Measurements from ENCODE around the gene ADAMTS13. TPM values are rescaled to one million over a fixed set of nuclear protein-coding genes. Genes with fewer than 3 reads are reported as not detected.

The ADAMTS13 gene
- total and polyA plus RNA-seq, 2 donors (not counting 3 experiments of a cell fraction or from before 2014, with no cell fraction given): 1.5 to 2.5 TPM

DNA sequence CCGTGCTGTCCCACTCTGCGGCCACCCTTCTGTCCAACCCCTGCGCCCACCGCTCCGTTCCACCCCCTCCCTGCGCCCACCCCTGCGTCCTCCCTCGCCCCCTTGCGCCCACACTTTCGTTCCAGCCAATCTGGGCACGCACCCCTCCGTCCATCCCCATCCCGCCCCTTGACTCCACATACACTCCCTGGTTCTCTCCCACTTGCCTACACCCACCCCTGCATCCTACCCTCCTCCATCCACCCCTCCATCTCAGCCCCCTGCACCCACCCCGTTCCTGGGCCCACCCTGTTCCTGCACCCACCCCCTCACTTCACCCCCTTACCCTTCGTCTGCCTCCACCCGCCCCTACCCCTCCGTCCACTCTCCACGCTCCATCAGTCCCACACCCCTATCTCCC, 7.0 kb downstream of the ADAMTS13 start:
- Histone ChIP-seq H4K20me1 (replicated peaks; ENCODE audit: control insufficient read depth, extremely low read depth, insufficient read depth, low read length) (no peaks in the 10 kb centered on the region), H3K4me1 (ENCODE audit: control insufficient read depth, extremely low read depth, insufficient read depth, low read length) (no peaks in the 10 kb centered on the region), H3K36me3 (ENCODE audit: control insufficient read depth in 2 of 2, extremely low read depth in 1 of 2, insufficient read depth in 2 of 2, low read length in 2 of 2) (no peaks in the 10 kb centered on the region), H3K27ac (ENCODE audit: insufficient read depth, low read depth, low read length) (no peak overlapping the region), H3K4me2 (ENCODE audit: insufficient read depth, low read length) (no peak overlapping the region), H3K4me3 (replicated peaks in 1 of 3; ENCODE audit: insufficient read depth in 1 of 3, low read depth in 1 of 3, low read length in 3 of 3) (no peak overlapping the region), H3K9ac (replicated peaks; ENCODE audit: extremely low read depth, insufficient read depth, low read length) (no peak overlapping the region), H3K9me3 (replicated peaks; ENCODE audit: control insufficient read depth, insufficient read depth, low read length) (no peaks in the 10 kb centered on the region), H2AFZ (ENCODE audit: low read depth, low read length) (no peak overlapping the region), H3K27me3 (ENCODE audit: control insufficient read depth in 2 of 2, insufficient read depth in 2 of 2, low read length in 2 of 2) (peaks cover 9 to 19% of the 10 kb centered on the region in 2 experiments), H3K79me2 (ENCODE audit: control insufficient read depth, insufficient read depth, low read length) (no peaks in the 10 kb centered on the region), H3K9me1 (replicated peaks; ENCODE audit: control insufficient read depth, extremely low read depth, insufficient read depth, low read length) (no peaks in the 10 kb centered on the region)
- POLR2A ChIA-PET: no interaction called here
- dilution Hi-C loops (cut with MboI; ENCODE audit: extremely low pct_ligation_motif_present, low sequenced_read_pairs) (no loop called here), intact Hi-C loops (cut with micrococcal nuclease) (no loop called here)
- no peak for TF ChIP-seq JUN (IDR thresholded peaks at IDR 0.05; ENCODE audit: borderline replicate concordance, insufficient read depth, insufficient read length, low read depth)
- no peak for TF ChIP-seq POLR2A (IDR thresholded peaks at IDR 0.05; ENCODE audit: low read depth, low read length)
- TF ChIP-seq POLR2AphosphoS5 (IDR thresholded peaks at IDR 0.05; ENCODE audit: insufficient read depth, low read depth, low read length): no peak
- TF ChIP-seq GATA2 (IDR thresholded peaks at IDR 0.05; ENCODE audit: insufficient read depth, insufficient read length, low read depth, low read length): no peak
- no peak for TF ChIP-seq MYC (IDR thresholded peaks at IDR 0.05; ENCODE audit: low read depth, low read length)
- TF ChIP-seq, protein P1, sequence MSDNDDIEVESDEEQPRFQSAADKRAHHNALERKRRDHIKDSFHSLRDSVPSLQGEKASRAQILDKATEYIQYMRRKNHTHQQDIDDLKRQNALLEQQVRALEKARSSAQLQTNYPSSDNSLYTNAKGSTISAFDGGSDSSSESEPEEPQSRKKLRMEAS (IDR thresholded peaks at IDR 0.05; ENCODE audit: insufficient read depth, insufficient read length): no peak
- TF ChIP-seq EZH2 (IDR thresholded peaks at IDR 0.05; ENCODE audit: borderline replicate concordance, low read depth, low read length, severe bottlenecking): no peak
- TF ChIP-seq, protein P2, sequence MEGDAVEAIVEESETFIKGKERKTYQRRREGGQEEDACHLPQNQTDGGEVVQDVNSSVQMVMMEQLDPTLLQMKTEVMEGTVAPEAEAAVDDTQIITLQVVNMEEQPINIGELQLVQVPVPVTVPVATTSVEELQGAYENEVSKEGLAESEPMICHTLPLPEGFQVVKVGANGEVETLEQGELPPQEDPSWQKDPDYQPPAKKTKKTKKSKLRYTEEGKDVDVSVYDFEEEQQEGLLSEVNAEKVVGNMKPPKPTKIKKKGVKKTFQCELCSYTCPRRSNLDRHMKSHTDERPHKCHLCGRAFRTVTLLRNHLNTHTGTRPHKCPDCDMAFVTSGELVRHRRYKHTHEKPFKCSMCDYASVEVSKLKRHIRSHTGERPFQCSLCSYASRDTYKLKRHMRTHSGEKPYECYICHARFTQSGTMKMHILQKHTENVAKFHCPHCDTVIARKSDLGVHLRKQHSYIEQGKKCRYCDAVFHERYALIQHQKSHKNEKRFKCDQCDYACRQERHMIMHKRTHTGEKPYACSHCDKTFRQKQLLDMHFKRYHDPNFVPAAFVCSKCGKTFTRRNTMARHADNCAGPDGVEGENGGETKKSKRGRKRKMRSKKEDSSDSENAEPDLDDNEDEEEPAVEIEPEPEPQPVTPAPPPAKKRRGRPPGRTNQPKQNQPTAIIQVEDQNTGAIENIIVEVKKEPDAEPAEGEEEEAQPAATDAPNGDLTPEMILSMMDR (IDR thresholded peaks at IDR 0.05; ENCODE audit: extremely low read depth in 1 of 2, insufficient read depth in 1 of 2, low read depth in 1 of 2, low read length in 2 of 2): no peak
- no peak for TF ChIP-seq FOS (IDR thresholded peaks at IDR 0.05; ENCODE audit: borderline replicate concordance, insufficient read depth, low read length)
- no TSS peak for BruUV-seq (replicated peaks)
- DNase-seq (ENCODE audit: low read depth, low spot score): no peak
- CTCF ChIA-PET: no interaction called here
- FAIRE-seq: no peak

All from endothelial cell of umbilical vein (primary cell).